ENCODE measurements around the gene PHIP.
"Not testable (repeated sequence)": the region's sequence is repeated elsewhere in the genome, so short reads cannot be mapped to it uniquely, and the experiment has no call there.

Gene PHIP

DNA sequence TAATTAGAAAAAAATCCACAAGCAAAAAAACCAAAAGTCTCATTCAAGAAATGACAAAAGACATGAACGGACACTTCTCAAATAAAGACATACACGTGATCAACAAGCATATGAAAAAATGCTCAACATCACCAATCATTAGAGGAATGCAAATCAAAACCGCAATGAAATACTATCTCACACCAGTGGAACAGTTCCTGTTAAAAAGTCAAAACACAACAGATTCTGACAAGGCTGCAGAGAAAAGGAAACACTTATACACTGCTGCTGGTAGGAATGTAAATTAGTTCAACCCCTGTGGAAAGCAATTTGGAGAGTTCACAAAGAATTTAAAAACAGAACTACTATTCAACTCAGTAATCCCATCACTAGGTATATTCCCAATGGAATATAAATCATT lies 152.7 kb downstream of the PHIP start:
- no peak for DNase-seq (ENCODE audit: low read depth in 2 of 2)

DNA sequence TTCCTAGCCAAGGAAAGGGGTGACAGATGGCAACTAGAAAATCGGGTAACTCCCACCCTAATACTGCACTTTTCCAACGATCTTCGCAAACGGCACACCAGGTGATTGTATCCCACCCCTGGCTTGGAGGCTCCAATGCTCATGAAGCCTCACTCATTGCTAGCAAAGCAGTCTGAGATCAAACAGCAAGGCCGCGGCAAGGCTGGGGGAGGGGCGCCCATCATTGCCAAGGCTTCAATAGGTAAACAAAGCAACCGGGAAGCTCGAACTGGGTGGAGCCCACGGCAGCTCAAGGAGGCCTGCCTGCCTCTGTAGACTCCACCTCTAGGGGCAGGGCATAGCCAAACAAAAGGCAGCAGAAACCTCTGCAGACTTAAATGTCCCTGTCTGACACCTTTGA lies 156.9 kb downstream of the PHIP start:
- DNase-seq (ENCODE audit: low read depth in 2 of 2): not testable (repeated sequence)

DNA sequence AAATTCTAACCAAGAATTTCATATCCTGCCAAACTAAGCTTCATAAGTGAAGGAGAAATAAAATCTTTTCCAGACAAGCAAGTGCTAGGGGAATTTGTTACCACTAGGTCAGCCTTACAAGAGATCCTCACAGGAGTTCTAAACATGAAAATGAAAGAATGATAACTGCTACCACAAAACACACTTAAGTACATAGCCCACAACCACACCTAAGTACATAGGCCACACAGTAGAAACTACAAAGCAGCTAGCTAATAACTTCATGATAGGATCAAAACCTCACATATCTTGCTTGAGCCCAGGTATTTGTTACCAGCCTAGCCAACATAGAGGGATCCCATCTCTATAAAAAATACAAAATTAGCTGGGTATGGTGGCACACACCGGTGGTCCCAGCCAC lies 160.3 kb downstream of the PHIP start:
- DNase-seq (ENCODE audit: low read depth in 2 of 2): no peak

DNA sequence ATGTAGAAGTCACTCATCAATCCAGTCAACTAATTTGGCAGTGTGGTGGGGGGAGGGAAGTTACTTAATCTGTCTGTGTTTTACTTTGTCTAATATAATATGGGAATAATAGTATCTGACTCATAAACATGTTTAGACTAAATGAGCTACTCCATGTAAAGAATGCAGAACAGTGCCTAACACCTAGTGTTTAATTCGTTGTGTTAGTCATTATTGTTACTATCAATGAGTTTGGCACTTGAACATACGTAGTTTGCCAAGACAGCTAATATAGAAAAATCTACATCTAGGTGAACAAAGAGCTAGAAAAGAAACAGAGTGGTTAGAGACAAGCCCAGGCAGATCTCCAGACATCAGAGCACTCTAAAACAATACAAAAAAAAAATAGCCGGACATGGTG lies 161.6 kb downstream of the PHIP start:
- DNase-seq (ENCODE audit: low read depth in 2 of 2): no peak

DNA sequence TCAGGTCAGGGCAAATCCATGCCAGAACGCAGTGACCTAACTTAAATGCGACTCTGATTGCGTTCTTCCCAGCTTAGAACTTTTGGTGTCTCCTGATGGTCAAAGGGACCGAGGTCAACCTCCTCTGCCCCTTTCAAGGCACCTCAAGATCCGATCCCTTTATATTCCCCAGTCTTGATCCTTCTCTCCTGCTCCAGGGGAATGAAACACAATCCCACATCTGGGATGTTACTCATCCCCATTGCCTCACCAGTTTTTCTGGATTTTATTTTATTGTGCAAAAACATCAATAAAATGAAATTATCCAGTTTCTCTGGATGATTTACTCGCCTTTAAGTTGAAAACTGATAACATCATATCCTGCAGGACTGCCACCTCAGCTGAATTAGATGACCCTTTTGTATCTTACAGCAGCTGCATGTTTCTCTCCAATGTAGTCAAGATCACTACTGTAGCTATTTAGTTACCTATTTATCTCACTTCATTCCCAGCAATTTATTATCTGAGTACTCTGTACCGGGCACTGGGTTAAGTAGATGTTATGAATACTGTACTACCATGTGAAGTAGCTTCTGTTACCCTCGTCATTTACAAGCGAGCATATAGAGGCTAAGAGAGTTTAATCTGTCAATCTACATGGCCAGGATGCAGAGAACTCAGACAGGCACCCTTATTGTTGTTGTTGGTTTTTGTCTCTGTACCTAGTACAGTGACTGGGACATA lies 166.7 kb downstream of the PHIP start:
- DNase-seq (ENCODE audit: low read depth in 2 of 2): no peak

DNA sequence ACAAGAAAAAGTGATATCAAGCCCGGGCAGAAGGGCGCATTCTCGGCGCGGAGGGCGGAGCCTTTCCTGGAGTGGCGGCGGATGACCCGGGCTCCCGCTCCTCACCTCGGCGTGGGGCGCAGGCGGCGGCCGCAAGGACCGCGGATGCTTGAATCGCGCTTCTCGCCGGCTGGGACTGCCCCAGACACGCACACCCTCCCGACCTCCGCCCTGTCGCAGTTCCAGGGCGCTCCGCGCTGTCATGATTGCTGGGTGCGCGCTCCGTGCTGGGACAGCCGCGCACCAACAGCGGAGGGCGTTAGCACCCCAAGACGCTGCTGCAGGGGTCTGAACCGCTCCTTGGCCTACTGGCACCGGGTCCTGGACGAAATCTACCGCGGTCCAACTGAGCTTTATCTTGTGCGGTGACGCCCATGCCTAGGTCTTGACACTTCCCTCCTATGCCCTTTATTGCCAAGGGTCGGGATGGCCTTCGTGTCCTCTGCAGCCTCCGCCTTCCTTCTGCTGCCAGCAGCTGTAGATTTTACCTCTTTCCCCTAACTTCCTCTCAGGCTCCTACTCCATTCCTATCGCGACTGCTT lies 167.4 kb downstream of the PHIP start:
- no peak for DNase-seq (ENCODE audit: low read depth in 2 of 2)

DNA sequence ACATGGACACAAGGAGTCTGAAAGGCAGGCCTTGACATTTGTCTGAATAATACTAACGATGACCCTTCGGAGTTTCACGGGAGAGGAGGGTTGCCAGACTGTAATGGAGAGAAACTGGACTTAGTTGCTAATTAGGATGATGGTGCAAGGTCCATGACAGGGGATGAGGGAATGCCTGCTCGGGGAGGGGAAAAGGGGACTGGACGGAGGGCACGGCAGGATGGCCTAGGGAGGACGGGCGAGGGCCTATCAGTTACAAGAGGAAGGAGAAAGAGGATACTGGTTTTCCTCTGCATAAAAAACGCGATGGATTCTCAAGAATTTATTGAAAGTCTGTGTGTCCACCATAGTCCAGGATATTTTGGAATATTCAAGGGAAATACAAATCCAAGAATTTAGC lies 168.0 kb downstream of the PHIP start:
- DNase-seq (ENCODE audit: low read depth in 2 of 2): no peak

DNA sequence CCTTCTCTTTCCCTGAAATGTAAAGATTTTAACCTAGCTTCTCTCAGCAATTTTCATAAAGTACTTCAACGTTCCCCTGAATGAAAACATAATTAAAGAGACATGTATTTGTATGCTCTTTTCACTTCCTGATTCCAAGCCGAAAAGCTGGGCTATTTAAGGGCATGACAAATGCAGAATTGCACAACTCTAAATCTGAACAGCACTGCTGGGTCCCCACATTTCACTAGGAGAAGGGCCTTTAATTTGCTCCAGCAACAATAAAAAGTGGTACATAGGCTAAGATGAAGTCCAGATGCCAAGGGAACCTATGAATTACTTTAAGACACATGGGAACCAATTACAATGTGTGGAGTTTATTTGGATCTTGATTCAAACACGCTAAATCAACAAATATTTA lies 168.7 kb downstream of the PHIP start:
- peak; percentile 76 to 80 for DNase-seq (ENCODE audit: low read depth in 2 of 2)

DNA sequence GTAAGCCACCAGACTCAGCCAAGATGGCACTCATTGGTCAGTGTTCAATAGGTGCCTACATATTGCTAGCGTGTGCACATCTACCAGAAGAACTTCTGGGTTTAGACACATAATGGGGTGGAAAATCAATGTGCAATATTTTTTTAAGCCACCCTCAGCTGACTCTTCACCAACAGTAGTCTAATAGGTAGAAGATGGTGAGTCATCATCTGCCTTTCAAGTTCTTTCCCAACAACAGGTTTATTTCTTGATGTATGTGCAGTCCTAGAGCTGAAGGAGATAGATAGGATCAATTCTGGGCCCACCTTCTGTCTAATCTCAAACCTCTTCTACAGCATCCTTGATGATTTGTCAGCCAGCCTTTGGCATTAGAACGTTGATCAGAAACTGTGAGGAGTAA lies 169.4 kb downstream of the PHIP start:
- no peak for DNase-seq (ENCODE audit: low read depth in 2 of 2)

DNA sequence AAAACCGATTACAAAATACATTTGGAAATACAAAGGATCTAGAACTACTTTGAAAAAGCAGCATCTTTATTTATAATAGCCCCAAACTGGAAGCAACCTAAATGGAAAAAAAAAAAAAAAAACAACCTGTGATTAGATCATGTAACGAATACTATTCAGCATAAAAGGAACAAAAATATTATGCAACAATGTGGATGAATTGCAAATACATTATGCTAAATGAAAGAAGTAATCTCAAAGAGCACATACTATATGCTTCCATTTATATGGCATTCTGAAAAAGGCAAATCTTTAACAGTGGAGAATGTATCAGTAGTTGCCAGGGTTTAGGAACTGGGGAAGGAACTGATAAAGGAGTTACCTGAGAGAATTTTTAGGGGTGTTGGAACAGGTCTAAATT lies 181.8 kb downstream of the PHIP start:
- DNase-seq (ENCODE audit: low read depth in 2 of 2): no peak

DNA sequence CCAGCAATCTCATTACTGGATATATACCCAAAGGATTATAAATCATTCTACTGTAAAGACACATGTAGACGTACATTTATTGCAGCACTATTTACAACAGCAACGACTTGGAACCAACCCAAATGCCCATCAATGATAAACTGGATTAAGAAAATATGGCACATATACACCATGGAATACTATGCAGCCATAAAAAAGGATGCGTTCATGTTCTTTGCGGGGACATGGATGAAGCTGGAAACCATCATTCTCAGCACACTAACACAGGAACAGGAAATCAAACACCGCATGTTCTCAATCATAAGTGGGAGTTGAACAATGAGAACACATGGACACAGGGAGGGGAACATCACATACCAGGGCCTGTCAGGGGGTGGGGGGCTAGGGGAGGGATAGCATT lies 188.2 kb downstream of the PHIP start:
- DNase-seq (ENCODE audit: low read depth in 2 of 2): not testable (repeated sequence)
